HG03342 (cell line): Measurements from ENCODE around the gene ORM2.
"Not testable (repeated sequence)": the region's sequence is repeated elsewhere in the genome, so short reads cannot be mapped to it uniquely, and the experiment has no call there.

ENCODE experiments used
- ATAC-seq: cut with Tn5 transposase; IDR thresholded peaks from one replicate; pipeline ENCODE4 v1.9.1; 2021; ENCODE audit warnings: mild to moderate bottlenecking, moderate library complexity; ENCODE audit not compliant: unreplicated experiment

The ORM2 gene

GRCh38 chr9:114329625-114330022 is at the start of gene ORM2:
TSS of gene ORM2 (plus strand) at chr9:114329869. CDS start at chr9:114329905, 36 bp downstream.
- ATAC-seq = not testable (repeated sequence)

GRCh38 chr9:114280636-114281472 is 48.8 kb upstream of the ORM2 start:
- ATAC-seq = no peak

- ATAC-seq = no peak
Observed at GRCh38 chr9:114281473-114282103, 48.1 kb upstream of the ORM2 start.

GRCh38 chr9:114282104-114282485 is 47.6 kb upstream of the ORM2 start:
- ATAC-seq = no peak

- ATAC-seq = no peak
Observed at GRCh38 chr9:114282507-114282906, 47.2 kb upstream of the ORM2 start.

- ATAC-seq = no peak
Observed at GRCh38 chr9:114282926-114283325, 46.7 kb upstream of the ORM2 start.

GRCh38 chr9:114283551-114284111 is 46.0 kb upstream of the ORM2 start:
- ATAC-seq = no peak

- no peak for ATAC-seq
Observed at GRCh38 chr9:114284316-114285060, 45.2 kb upstream of the ORM2 start.

- no peak for ATAC-seq
Observed at GRCh38 chr9:114285166-114285867, 44.4 kb upstream of the ORM2 start.

GRCh38 chr9:114286146-114286679 is 43.5 kb upstream of the ORM2 start:
- ATAC-seq = no peak

- no peak for ATAC-seq
Observed at GRCh38 chr9:114287001-114287762, 42.5 kb upstream of the ORM2 start.

- ATAC-seq = no peak
Observed at GRCh38 chr9:114287763-114288192, 41.9 kb upstream of the ORM2 start.

- no peak for ATAC-seq
Observed at GRCh38 chr9:114288193-114289091, 41.2 kb upstream of the ORM2 start.

- no peak for ATAC-seq
Observed at GRCh38 chr9:114289106-114289505, 40.6 kb upstream of the ORM2 start.

- ATAC-seq = no peak
Observed at GRCh38 chr9:114289571-114290481, 39.8 kb upstream of the ORM2 start.

GRCh38 chr9:114290561-114290986 is 39.1 kb upstream of the ORM2 start:
- no peak for ATAC-seq

GRCh38 chr9:114291064-114291474 is 38.6 kb upstream of the ORM2 start:
- ATAC-seq = no peak
